ENCODE measurements around the gene ADGRG4. TPM values are rescaled to one million over a fixed set of nuclear protein-coding genes. Genes with fewer than 3 reads are reported as not detected.
A peak's percentile ranks its signal among the peaks of the same experiment; 100 is the strongest.
"Not testable (repeated sequence)": the region's sequence is repeated elsewhere in the genome, so short reads cannot be mapped to it uniquely, and the experiment has no call there.

ADGRG4 gene
- total RNA-seq (not detected), polyA plus RNA-seq (not detected)

DNA sequence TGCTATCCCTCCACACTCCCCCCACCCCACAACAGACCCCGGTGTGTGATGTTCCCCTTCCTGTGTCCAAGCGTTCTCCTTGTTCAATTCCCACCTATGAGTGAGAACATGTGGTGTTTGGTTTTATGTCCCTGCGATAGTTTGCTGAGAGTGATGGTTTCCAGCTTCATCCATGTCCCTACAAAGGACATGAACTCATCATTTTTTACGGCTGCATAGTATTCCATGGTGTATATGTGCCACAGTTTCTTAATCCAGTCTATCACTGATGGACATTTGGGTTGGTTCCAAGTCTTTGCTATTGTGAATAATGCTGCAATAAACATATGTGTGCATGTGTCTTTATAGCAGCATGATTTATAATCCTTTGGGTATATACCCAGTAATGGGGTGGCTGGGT is at the start of gene ADGRG4:
TSS of gene ADGRG4 (plus strand) at position 243 of the 400 bp plus-strand sequence. CDS start 7,815 bp downstream, outside the sequence.
- ATAC-seq (ENCODE audit: low read depth in 2 of 2); H3K27ac Mint-ChIP-seq; H3K4me1 Mint-ChIP-seq; H3K36me3 Mint-ChIP-seq; H3K27ac ChIP-seq (ENCODE audit: insufficient read depth, low read length, poor library complexity, severe bottlenecking); H3K4me1 ChIP-seq (ENCODE audit: control insufficient read depth, insufficient read depth, low read length, poor library complexity, severe bottlenecking); H3K27me3 Mint-ChIP-seq; H3K4me3 ChIP-seq (ENCODE audit: low read depth, low read length); H3K4me3 Mint-ChIP-seq; H3K36me3 ChIP-seq (ENCODE audit: control insufficient read depth, insufficient read depth, low read length); DNase-seq; H3K27me3 ChIP-seq (ENCODE audit: control insufficient read depth, insufficient read depth, low read length); H3K9me3 Mint-ChIP-seq; H3K9me3 ChIP-seq (ENCODE audit: control insufficient read depth in 2 of 2, low read length in 2 of 2): not testable (repeated sequence)

GRCh38 chrX:136251041-136251991 is 49.4 kb upstream of the ADGRG4 start, which contains the start of gene MAP7D3:
MAP7D3 (minus strand) TSS chrX:136251400; CDS start chrX:136251358, 42 bp downstream.
- H3K27me3 ChIP-seq (ENCODE audit: control insufficient read depth, insufficient read depth, low read length): peaks cover 2% of the 10 kb centered on the region
- peak within 1 kb of the TSS; percentile 75 to 87 (median 82) for H3K27ac Mint-ChIP-seq
- no peaks in the 10 kb centered on the region for H3K36me3 Mint-ChIP-seq
- peak within 1 kb of the TSS; percentile 90 to 94 (median 92) for H3K4me3 Mint-ChIP-seq
- H3K4me1 ChIP-seq (ENCODE audit: control insufficient read depth, insufficient read depth, low read length, poor library complexity, severe bottlenecking): peaks cover 4% of the 10 kb centered on the region
- peak within 1 kb of the TSS; percentile 69 for H3K4me3 ChIP-seq (ENCODE audit: low read depth, low read length)
- no peaks in the 10 kb centered on the region for H3K36me3 ChIP-seq (ENCODE audit: control insufficient read depth, insufficient read depth, low read length)
- H3K9me3 Mint-ChIP-seq: no peaks in the 10 kb centered on the region
- DNase-seq: peak; percentile 58 to 71 (median 70)
- ATAC-seq (ENCODE audit: low read depth in 2 of 2): peak; percentile 90 to 94
- no peaks in the 10 kb centered on the region for H3K9me3 ChIP-seq (ENCODE audit: control insufficient read depth in 2 of 2, low read length in 2 of 2)
- peak within 1 kb of the TSS; percentile 23 for H3K27ac ChIP-seq (ENCODE audit: insufficient read depth, low read length, poor library complexity, severe bottlenecking)
- peaks cover 5 to 6% (median 5%) of the 10 kb centered on the region in 4 donors for H3K4me1 Mint-ChIP-seq
- no peaks in the 10 kb centered on the region for H3K27me3 Mint-ChIP-seq

- Histone ChIP-seq H3K27ac (ENCODE audit: insufficient read depth, low read length, poor library complexity, severe bottlenecking) (no peak overlapping the region), H3K9me3 (ENCODE audit: control insufficient read depth in 2 of 2, low read length in 2 of 2) (no peaks in the 10 kb centered on the region), H3K4me3 (ENCODE audit: low read depth, low read length) (no peak overlapping the region), H3K4me1 (ENCODE audit: control insufficient read depth, insufficient read depth, low read length, poor library complexity, severe bottlenecking) (no peaks in the 10 kb centered on the region), H3K36me3 (ENCODE audit: control insufficient read depth, insufficient read depth, low read length) (no peaks in the 10 kb centered on the region), H3K27me3 (ENCODE audit: control insufficient read depth, insufficient read depth, low read length) (peaks cover 2% of the 10 kb centered on the region)
- DNase-seq: no peak
- Mint-ChIP-seq H3K36me3 (no peaks in the 10 kb centered on the region), H3K9me3 (no peaks in the 10 kb centered on the region), H3K27ac (no peak overlapping the region), H3K4me3 (no peak overlapping the region), H3K27me3 (no peaks in the 10 kb centered on the region), H3K4me1 (peaks cover 0 to 16% (median 7%) of the 10 kb centered on the region in 4 donors)
- ATAC-seq (ENCODE audit: low read depth in 2 of 2): no peak
Measured at GRCh38 chrX:136255541-136255940, 45.2 kb upstream of the ADGRG4 start.

DNA sequence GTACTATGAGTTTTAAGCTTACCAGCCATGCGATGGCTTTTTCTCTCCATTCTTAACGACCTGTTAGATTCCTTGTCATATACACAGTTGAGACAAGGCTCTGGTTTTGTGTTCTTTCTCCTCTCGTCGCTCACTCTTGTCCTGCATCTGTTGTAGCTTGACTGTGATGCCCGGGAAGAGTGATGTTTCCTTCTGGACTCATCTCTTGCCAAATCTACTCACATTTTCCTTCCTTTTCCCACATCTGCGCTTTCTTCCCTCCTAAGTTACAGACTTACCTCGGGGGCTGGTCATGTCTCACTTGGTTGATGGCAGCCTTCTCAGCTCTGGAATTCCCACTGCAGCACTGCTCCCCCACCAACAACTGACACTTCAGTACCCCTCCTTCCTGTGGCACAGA is 44.7 kb upstream of the ADGRG4 start:
- no peaks in the 10 kb centered on the region for H3K27me3 Mint-ChIP-seq
- no peaks in the 10 kb centered on the region for H3K9me3 ChIP-seq (ENCODE audit: control insufficient read depth in 2 of 2, low read length in 2 of 2)
- no peak overlapping the region for H3K4me3 Mint-ChIP-seq
- H3K4me1 Mint-ChIP-seq: peaks cover 0 to 16% (median 7%) of the 10 kb centered on the region in 4 donors
- H3K4me1 ChIP-seq (ENCODE audit: control insufficient read depth, insufficient read depth, low read length, poor library complexity, severe bottlenecking): no peaks in the 10 kb centered on the region
- no peaks in the 10 kb centered on the region for H3K36me3 Mint-ChIP-seq
- H3K27ac Mint-ChIP-seq: no peak overlapping the region
- H3K9me3 Mint-ChIP-seq: no peaks in the 10 kb centered on the region
- DNase-seq: no peak
- no peak for ATAC-seq (ENCODE audit: low read depth in 2 of 2)
- H3K36me3 ChIP-seq (ENCODE audit: control insufficient read depth, insufficient read depth, low read length): no peaks in the 10 kb centered on the region
- no peak overlapping the region for H3K4me3 ChIP-seq (ENCODE audit: low read depth, low read length)
- no peak overlapping the region for H3K27ac ChIP-seq (ENCODE audit: insufficient read depth, low read length, poor library complexity, severe bottlenecking)
- peaks cover 2% of the 10 kb centered on the region for H3K27me3 ChIP-seq (ENCODE audit: control insufficient read depth, insufficient read depth, low read length)

DNA sequence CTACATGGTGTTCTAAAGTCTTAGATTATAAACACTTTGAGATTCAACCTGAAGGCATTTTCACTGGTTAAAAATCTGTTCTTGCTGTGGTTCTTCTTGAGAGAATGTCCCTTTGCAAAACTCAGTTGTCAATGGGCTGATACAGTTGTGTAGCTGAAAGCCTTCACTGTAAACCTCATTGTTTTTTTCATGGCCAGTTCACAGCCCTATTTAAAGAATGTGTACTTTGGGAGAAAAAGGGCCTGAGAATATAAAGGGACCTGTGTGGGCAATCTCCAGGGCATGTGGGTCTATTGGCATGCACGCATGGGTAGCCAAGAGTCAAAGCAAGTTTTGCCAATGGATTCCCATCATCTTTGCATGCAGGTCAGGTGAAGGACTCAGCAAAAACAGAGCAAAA is 41.8 kb upstream of the ADGRG4 start:
- Histone ChIP-seq H3K4me3 (ENCODE audit: low read depth, low read length) (no peak overlapping the region), H3K36me3 (ENCODE audit: control insufficient read depth, insufficient read depth, low read length) (no peaks in the 10 kb centered on the region), H3K27ac (ENCODE audit: insufficient read depth, low read length, poor library complexity, severe bottlenecking) (no peak overlapping the region), H3K4me1 (ENCODE audit: control insufficient read depth, insufficient read depth, low read length, poor library complexity, severe bottlenecking) (no peaks in the 10 kb centered on the region), H3K9me3 (ENCODE audit: control insufficient read depth in 2 of 2, low read length in 2 of 2) (no peaks in the 10 kb centered on the region), H3K27me3 (ENCODE audit: control insufficient read depth, insufficient read depth, low read length) (peaks cover 2% of the 10 kb centered on the region)
- Mint-ChIP-seq H3K36me3 (no peaks in the 10 kb centered on the region), H3K27me3 (no peaks in the 10 kb centered on the region), H3K27ac (no peak overlapping the region), H3K4me3 (no peak overlapping the region), H3K4me1 (peaks cover 0 to 10% (median 5%) of the 10 kb centered on the region in 4 donors), H3K9me3 (no peaks in the 10 kb centered on the region)
- ATAC-seq (ENCODE audit: low read depth in 2 of 2) (no peak), DNase-seq (no peak)

- DNase-seq (peak in 1 of 3 donors; percentile 45), ATAC-seq (ENCODE audit: low read depth in 2 of 2) (peak in 1 of 2 donors; percentile 53)
- Histone ChIP-seq H3K27ac (ENCODE audit: insufficient read depth, low read length, poor library complexity, severe bottlenecking) (no peak overlapping the region), H3K36me3 (ENCODE audit: control insufficient read depth, insufficient read depth, low read length) (no peaks in the 10 kb centered on the region), H3K4me1 (ENCODE audit: control insufficient read depth, insufficient read depth, low read length, poor library complexity, severe bottlenecking) (no peaks in the 10 kb centered on the region), H3K9me3 (ENCODE audit: control insufficient read depth in 2 of 2, low read length in 2 of 2) (no peaks in the 10 kb centered on the region), H3K27me3 (ENCODE audit: control insufficient read depth, insufficient read depth, low read length) (peaks cover 2% of the 10 kb centered on the region), H3K4me3 (ENCODE audit: low read depth, low read length) (no peak overlapping the region)
- Mint-ChIP-seq H3K9me3 (no peaks in the 10 kb centered on the region), H3K4me1 (peaks cover 0 to 10% (median 5%) of the 10 kb centered on the region in 4 donors), H3K36me3 (no peaks in the 10 kb centered on the region), H3K27ac (peak overlapping the region in 2 of 3 donors; percentile 71 to 80), H3K27me3 (no peaks in the 10 kb centered on the region), H3K4me3 (no peak overlapping the region)
Measured at GRCh38 chrX:136259543-136259942, 41.2 kb upstream of the ADGRG4 start.

DNA sequence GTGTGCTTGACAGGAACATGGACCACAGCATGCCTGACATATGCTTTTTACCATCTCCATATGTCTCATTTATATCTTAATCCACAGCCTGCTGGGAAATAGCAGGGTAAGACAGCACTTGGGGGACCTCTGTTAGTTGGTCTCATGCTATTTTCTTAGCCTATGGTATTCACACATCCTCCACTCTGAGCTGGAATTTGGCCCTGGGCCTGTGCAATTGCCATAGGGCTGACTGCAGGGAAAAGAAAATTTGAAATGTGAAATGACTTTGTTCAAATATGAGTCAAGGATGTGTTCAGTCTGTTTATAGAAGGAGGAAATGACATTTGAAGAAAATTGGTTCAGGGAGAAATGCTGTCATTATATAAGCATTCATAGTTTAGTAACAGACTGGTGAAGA is 40.0 kb upstream of the ADGRG4 start:
- no peak overlapping the region for H3K4me3 Mint-ChIP-seq
- H3K36me3 ChIP-seq (ENCODE audit: control insufficient read depth, insufficient read depth, low read length): no peaks in the 10 kb centered on the region
- no peaks in the 10 kb centered on the region for H3K27me3 Mint-ChIP-seq
- H3K9me3 Mint-ChIP-seq: no peaks in the 10 kb centered on the region
- peaks cover 2% of the 10 kb centered on the region for H3K27me3 ChIP-seq (ENCODE audit: control insufficient read depth, insufficient read depth, low read length)
- H3K4me1 ChIP-seq (ENCODE audit: control insufficient read depth, insufficient read depth, low read length, poor library complexity, severe bottlenecking): no peaks in the 10 kb centered on the region
- ATAC-seq (ENCODE audit: low read depth in 2 of 2) (no peak), DNase-seq (no peak)
- H3K4me1 Mint-ChIP-seq: peaks cover 0 to 10% (median 5%) of the 10 kb centered on the region in 4 donors
- no peaks in the 10 kb centered on the region for H3K9me3 ChIP-seq (ENCODE audit: control insufficient read depth in 2 of 2, low read length in 2 of 2)
- no peak overlapping the region for H3K27ac ChIP-seq (ENCODE audit: insufficient read depth, low read length, poor library complexity, severe bottlenecking)
- H3K27ac Mint-ChIP-seq: peak overlapping the region in 1 of 3 donors; percentile 42
- no peaks in the 10 kb centered on the region for H3K36me3 Mint-ChIP-seq
- no peak overlapping the region for H3K4me3 ChIP-seq (ENCODE audit: low read depth, low read length)
